ENCODE data around the gene RTBDN.

RTBDN gene

GRCh38 chr19:12872941-12873890, 38.8 kb upstream of the RTBDN start:
- TF ChIP-seq, protein P1, sequence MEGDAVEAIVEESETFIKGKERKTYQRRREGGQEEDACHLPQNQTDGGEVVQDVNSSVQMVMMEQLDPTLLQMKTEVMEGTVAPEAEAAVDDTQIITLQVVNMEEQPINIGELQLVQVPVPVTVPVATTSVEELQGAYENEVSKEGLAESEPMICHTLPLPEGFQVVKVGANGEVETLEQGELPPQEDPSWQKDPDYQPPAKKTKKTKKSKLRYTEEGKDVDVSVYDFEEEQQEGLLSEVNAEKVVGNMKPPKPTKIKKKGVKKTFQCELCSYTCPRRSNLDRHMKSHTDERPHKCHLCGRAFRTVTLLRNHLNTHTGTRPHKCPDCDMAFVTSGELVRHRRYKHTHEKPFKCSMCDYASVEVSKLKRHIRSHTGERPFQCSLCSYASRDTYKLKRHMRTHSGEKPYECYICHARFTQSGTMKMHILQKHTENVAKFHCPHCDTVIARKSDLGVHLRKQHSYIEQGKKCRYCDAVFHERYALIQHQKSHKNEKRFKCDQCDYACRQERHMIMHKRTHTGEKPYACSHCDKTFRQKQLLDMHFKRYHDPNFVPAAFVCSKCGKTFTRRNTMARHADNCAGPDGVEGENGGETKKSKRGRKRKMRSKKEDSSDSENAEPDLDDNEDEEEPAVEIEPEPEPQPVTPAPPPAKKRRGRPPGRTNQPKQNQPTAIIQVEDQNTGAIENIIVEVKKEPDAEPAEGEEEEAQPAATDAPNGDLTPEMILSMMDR (IDR thresholded peaks at IDR 0.05; ENCODE audit: insufficient read depth, low read depth, low read length, missing control alignments) = no peak
- peak; percentile 58 for DNase-seq (ENCODE audit: low read depth)
- H3K4me3 ChIP-seq (ENCODE audit: low read depth, low read length) = no peak overlapping the region

GRCh38 chr19:12872255-12872654, 37.9 kb upstream of the RTBDN start:
- TF ChIP-seq, protein P1 (IDR thresholded peaks at IDR 0.05; ENCODE audit: insufficient read depth, low read depth, low read length, missing control alignments) = no peak
- peak; percentile 28 for DNase-seq (ENCODE audit: low read depth)

DNA sequence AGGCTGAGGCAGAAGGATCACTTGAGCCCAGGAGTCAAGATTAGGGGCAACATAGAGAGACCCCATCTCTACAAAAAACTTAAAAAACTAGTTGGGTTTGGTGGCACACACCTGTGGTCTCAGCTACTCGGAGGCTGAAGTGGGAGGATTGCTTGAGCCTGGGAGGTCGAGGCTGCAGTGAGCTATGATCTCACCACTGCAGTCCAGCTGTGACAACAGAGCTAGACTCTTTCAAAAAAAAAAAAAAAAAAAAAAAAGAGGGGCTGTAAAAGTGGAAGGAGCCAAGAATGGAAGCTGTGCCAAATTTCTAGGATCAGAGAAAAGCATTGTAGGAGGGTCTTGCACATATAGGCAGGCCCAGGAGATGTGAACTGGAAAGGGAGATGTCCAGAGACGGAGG, 37.3 kb upstream of the RTBDN start:
- no peak overlapping the region for H3K4me3 ChIP-seq (ENCODE audit: low read depth, low read length)
- TF ChIP-seq, protein P1 (IDR thresholded peaks at IDR 0.05; ENCODE audit: insufficient read depth, low read depth, low read length, missing control alignments) = no peak
- no peak for DNase-seq (ENCODE audit: low read depth)

More at GRCh38 chr19:12872255-12872654, 37.9 kb upstream of the RTBDN start:
- no peak overlapping the region for H3K4me3 ChIP-seq (ENCODE audit: low read depth, low read length)

DNA sequence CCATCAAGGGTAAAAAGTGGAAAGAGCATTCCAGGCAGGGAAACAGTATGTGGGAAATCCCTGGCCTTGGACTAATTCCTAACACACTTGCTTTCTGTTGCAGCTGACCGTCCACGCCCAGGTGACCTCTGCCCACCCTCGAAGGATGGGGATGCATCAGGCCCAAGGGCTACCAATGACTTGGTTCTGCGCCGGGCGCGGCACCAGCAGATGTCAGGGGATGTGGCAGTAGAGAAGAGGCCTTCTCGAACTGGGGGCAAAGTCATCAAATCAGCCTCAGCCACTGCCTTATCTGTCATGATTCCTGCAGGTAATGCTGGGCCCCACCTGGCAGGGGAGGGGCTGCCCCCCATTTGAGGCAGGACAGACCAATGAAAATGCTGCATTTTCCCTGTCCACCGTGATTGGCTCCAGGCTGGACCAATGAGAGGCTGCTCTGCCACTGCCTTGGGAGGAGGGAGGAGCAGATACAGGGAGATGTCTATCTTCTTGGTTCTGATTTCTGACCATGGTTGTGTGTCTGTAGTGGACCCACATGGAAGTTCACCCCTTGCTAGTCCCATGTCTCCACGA, 34.2 kb upstream of the RTBDN start:
- DNase-seq (ENCODE audit: low read depth) = peak; percentile 62
- TF ChIP-seq, protein P1 (IDR thresholded peaks at IDR 0.05; ENCODE audit: insufficient read depth, low read depth, low read length, missing control alignments) = no peak
- no peak overlapping the region for H3K4me3 ChIP-seq (ENCODE audit: low read depth, low read length)

- DNase-seq (ENCODE audit: low read depth) = peak; percentile 70
- H3K4me3 ChIP-seq (ENCODE audit: low read depth, low read length) = peak overlapping the region; percentile 44
- TF ChIP-seq, protein P1 (IDR thresholded peaks at IDR 0.05; ENCODE audit: insufficient read depth, low read depth, low read length, missing control alignments) = no peak
These were observed 33.0 kb upstream of the RTBDN start for GRCh38 chr19:12867120-12868099.

DNA sequence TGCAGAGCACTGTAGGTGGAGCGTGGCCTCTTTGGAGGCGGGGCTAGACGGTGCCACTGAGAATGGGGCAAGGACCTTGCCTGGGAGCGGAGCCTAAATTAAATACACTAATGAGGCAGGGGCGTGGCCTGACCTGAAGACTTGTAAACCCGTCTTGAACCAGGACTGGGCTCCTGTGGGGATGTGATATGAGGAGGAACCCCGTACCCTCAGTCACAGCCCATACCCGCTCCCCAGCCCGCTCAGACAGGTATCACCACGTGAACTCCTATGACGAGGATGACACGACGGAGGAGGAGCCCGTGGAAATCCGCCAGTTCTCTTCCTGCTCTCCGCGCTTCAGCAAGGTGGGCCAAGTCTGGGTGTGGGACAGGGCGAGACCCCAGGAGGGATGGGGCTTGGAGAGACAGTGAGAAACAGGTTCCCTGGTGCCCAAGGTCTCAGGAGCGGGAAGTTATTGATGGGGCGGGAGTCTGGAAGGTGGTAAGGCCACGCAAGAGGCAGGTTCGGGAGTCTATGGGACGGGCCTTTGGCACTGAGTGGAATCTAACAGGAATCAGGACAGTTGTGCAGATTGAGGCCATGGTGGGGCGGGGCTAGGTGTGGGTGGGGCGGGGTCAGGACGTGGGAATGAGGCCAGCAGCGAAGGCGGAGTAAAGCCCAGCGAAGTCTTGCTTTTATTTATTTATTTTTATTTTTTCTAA, 32.2 kb upstream of the RTBDN start:
- DNase-seq (ENCODE audit: low read depth) = no peak
- no peak overlapping the region for H3K4me3 ChIP-seq (ENCODE audit: low read depth, low read length)
- TF ChIP-seq, protein P1 (IDR thresholded peaks at IDR 0.05; ENCODE audit: insufficient read depth, low read depth, low read length, missing control alignments) = no peak
